ENCODE results near the gene PRDM16.
A peak's percentile ranks its signal among the peaks of the same experiment; 100 is the strongest.

The PRDM16 gene

DNA sequence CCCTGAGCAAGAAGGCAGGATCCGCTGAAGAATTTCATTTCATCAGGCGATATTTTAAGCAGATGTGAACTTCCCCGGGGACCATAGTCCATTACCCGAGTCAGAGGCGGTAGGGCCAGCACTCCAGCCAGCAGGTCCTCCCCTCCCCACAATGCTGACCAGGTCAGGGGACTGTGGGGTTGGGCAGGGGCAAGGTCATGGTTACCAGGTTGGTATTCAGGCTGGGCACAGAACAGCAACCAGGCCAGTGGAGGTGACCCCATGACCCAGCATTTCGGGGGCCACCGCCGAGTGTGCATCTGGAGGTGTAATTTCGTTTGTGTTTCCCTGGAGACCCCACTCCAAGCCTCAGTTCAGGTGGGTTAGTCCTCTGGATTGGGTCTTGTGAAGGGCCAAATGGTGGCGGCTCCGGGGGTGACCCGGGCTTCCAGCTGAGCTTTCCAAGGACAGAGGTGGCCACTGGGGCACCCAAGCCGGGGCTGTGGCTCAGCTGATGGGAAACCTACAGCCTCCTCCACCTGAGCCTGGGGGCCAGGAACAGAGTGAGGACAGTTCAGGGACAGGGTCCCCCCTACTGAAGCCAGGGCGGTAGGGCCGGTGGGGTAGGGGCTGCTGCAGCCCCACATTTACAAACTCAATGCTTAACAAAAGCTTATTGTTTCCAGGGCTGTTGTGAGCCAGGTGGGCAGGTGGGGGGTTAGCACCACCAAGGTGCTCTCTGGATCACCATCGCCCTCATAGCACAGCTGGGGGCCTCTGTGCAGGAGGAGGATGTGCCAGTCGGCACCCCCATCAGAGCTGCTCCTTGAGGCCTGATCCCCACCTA is 2.8 kb downstream of the PRDM16 start:
- Histone ChIP-seq H3K4me3 (ENCODE audit: low read depth, low read length) (no peak overlapping the region), H3K36me3 (ENCODE audit: control insufficient read depth, insufficient read depth, low read length) (no peaks in the 10 kb centered on the region), H3K9ac (ENCODE audit: low read depth, low read length) (no peak overlapping the region), H3K27ac (ENCODE audit: low read depth, low read length) (no peak overlapping the region), H3K9me3 (ENCODE audit: control insufficient read depth, insufficient read depth, low read length) (no peaks in the 10 kb centered on the region), H3K4me1 (ENCODE audit: control insufficient read depth, insufficient read depth, low read length) (peaks cover 30% of the 10 kb centered on the region), H3K27me3 (ENCODE audit: control insufficient read depth, insufficient read depth, low read length) (peaks cover 93% of the 10 kb centered on the region)

- H3K4me1 ChIP-seq (ENCODE audit: control insufficient read depth, insufficient read depth, low read length) = peaks cover 30% of the 10 kb centered on the region
- no peaks in the 10 kb centered on the region for H3K9me3 ChIP-seq (ENCODE audit: control insufficient read depth, insufficient read depth, low read length)
- H3K9ac ChIP-seq (ENCODE audit: low read depth, low read length) = no peak overlapping the region
- H3K27ac ChIP-seq (ENCODE audit: low read depth, low read length) = no peak overlapping the region
- peaks cover 84% of the 10 kb centered on the region for H3K27me3 ChIP-seq (ENCODE audit: control insufficient read depth, insufficient read depth, low read length)
- H3K36me3 ChIP-seq (ENCODE audit: control insufficient read depth, insufficient read depth, low read length) = no peaks in the 10 kb centered on the region
- no peak overlapping the region for H3K4me3 ChIP-seq (ENCODE audit: low read depth, low read length)
These were observed 3.6 kb downstream of the PRDM16 start for GRCh38 chr1:3072391-3073185.

DNA sequence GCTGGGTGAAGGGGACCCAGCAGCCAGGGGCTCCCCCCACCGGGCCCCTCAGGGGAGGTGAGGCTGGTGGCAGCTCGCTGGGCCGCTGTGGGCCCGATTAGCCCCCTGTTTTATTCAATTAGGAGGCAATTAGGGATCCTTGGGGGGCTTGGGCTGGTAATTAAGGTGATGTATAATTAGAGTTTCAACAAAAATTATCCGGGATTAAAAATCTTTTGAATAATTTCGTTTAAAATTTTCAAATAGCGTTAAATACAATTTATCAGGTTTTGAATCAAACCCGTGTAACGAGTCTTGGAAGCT is 4.1 kb downstream of the PRDM16 start:
- Histone ChIP-seq H3K27ac (ENCODE audit: low read depth, low read length) (no peak overlapping the region), H3K4me1 (ENCODE audit: control insufficient read depth, insufficient read depth, low read length) (peaks cover 30% of the 10 kb centered on the region), H3K27me3 (ENCODE audit: control insufficient read depth, insufficient read depth, low read length) (peaks cover 79% of the 10 kb centered on the region), H3K36me3 (ENCODE audit: control insufficient read depth, insufficient read depth, low read length) (no peaks in the 10 kb centered on the region), H3K4me3 (ENCODE audit: low read depth, low read length) (peak overlapping the region; percentile 46; the same call in 1 of the 2 replicates), H3K9me3 (ENCODE audit: control insufficient read depth, insufficient read depth, low read length) (no peaks in the 10 kb centered on the region), H3K9ac (ENCODE audit: low read depth, low read length) (no peak overlapping the region)

DNA sequence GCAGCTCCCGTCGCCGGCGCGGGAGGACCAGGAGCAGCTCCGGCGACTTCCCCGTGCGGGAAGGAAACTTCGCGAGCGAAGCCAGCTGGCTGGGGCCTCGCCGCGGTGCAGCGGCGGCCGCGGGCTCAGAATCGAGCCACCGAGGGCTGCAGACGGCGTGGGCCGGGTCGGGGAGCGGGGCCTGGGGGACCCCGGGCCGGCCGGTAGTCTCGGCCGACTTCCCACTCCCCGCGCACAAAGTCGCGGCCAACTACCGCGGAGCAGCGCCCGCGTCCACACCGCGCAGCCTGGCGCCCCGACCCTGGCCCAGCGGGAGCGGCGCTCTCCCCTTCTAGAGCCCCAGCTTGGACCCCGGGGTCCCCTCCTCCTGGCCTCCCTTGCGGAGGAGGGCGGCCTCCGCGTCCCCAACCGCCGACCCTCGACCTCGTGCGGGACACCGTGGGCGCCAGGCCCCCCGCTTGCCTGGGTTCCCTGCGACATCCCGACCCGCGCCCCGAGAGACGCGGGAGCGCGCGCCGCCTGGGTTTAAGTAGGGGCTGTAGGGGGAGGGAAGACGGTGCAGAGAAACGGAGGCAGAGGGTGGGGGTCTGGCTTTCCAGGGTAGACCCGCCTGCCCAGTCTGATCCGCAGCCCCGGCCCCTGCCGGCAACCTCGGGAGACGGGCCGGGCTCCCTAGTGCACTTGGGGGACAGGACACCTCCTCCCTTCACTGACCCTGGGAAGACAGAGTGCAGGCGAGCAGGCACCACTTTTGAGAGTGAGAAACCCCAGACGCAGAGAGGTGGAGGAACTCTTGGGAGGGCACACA is 4.7 kb downstream of the PRDM16 start:
- Histone ChIP-seq H3K4me1 (ENCODE audit: control insufficient read depth, insufficient read depth, low read length) (peaks cover 30% of the 10 kb centered on the region), H3K27ac (ENCODE audit: low read depth, low read length) (no peak overlapping the region), H3K4me3 (ENCODE audit: low read depth, low read length) (peak overlapping the region; percentile 46; the same call in 1 of the 2 replicates), H3K9ac (ENCODE audit: low read depth, low read length) (no peak overlapping the region), H3K9me3 (ENCODE audit: control insufficient read depth, insufficient read depth, low read length) (no peaks in the 10 kb centered on the region), H3K27me3 (ENCODE audit: control insufficient read depth, insufficient read depth, low read length) (peaks cover 73% of the 10 kb centered on the region), H3K36me3 (ENCODE audit: control insufficient read depth, insufficient read depth, low read length) (no peaks in the 10 kb centered on the region)

DNA sequence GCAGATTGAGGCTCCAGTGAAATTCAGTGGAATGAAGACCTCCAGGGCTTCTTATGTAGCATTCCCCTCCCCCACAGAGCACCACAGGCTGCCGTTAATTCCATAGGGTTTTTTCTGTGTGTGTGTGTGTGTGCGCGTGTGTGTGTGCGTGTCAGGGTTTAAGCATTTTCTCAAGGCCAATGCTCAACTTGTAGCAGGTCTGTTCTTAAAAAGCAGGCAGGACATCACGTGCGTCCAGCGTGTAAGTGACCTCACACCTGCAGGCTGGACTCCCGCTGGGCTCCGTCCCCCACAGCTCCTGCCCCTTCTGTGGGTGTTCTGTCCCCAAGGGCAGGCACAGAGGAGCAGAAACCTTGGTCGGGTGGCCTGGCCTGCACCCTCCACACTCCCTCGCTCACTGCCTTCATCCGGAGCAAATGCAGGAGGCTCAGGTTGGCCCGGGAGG is 5.3 kb downstream of the PRDM16 start:
- Histone ChIP-seq H3K4me1 (ENCODE audit: control insufficient read depth, insufficient read depth, low read length) (peaks cover 30% of the 10 kb centered on the region), H3K4me3 (ENCODE audit: low read depth, low read length) (peak overlapping the region; percentile 46; the same call in 1 of the 2 replicates), H3K27me3 (ENCODE audit: control insufficient read depth, insufficient read depth, low read length) (peaks cover 69% of the 10 kb centered on the region), H3K27ac (ENCODE audit: low read depth, low read length) (no peak overlapping the region), H3K36me3 (ENCODE audit: control insufficient read depth, insufficient read depth, low read length) (no peaks in the 10 kb centered on the region), H3K9me3 (ENCODE audit: control insufficient read depth, insufficient read depth, low read length) (no peaks in the 10 kb centered on the region), H3K9ac (ENCODE audit: low read depth, low read length) (no peak overlapping the region)

- Histone ChIP-seq H3K27ac (ENCODE audit: low read depth, low read length) (no peak overlapping the region), H3K36me3 (ENCODE audit: control insufficient read depth, insufficient read depth, low read length) (no peaks in the 10 kb centered on the region), H3K4me1 (ENCODE audit: control insufficient read depth, insufficient read depth, low read length) (peaks cover 30% of the 10 kb centered on the region), H3K9me3 (ENCODE audit: control insufficient read depth, insufficient read depth, low read length) (no peaks in the 10 kb centered on the region), H3K27me3 (ENCODE audit: control insufficient read depth, insufficient read depth, low read length) (peaks cover 66% of the 10 kb centered on the region), H3K4me3 (ENCODE audit: low read depth, low read length) (no peak overlapping the region), H3K9ac (ENCODE audit: low read depth, low read length) (no peak overlapping the region)
These were observed 5.8 kb downstream of the PRDM16 start for GRCh38 chr1:3074800-3075199.

GRCh38 chr1:3075666-3076362 is 6.8 kb downstream of the PRDM16 start:
- Histone ChIP-seq H3K4me3 (ENCODE audit: low read depth, low read length) (no peak overlapping the region), H3K27ac (ENCODE audit: low read depth, low read length) (no peak overlapping the region), H3K4me1 (ENCODE audit: control insufficient read depth, insufficient read depth, low read length) (peaks cover 28% of the 10 kb centered on the region), H3K27me3 (ENCODE audit: control insufficient read depth, insufficient read depth, low read length) (peaks cover 57% of the 10 kb centered on the region), H3K9me3 (ENCODE audit: control insufficient read depth, insufficient read depth, low read length) (no peaks in the 10 kb centered on the region), H3K36me3 (ENCODE audit: control insufficient read depth, insufficient read depth, low read length) (no peaks in the 10 kb centered on the region), H3K9ac (ENCODE audit: low read depth, low read length) (no peak overlapping the region)

DNA sequence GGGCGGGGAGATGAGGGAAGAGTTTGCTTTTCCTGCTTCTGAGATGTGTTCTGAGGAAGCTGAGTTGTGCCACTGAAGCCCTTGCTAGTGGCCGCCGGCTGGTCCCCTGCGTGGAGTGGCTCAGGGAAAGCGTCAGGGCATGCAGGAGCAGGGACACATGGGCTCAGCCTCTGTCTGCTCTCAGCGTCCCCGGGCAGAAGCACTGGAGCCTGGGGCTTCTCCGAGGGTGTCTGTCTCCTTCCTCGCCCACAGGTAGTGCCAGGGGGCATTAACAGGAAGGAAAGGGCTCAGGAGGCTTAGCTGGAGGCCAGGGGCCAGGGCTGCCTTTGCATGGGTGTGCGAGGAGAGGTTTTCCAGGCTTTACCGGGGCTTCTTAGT is 7.3 kb downstream of the PRDM16 start:
- no peaks in the 10 kb centered on the region for H3K9me3 ChIP-seq (ENCODE audit: control insufficient read depth, insufficient read depth, low read length)
- H3K36me3 ChIP-seq (ENCODE audit: control insufficient read depth, insufficient read depth, low read length) = no peaks in the 10 kb centered on the region
- H3K9ac ChIP-seq (ENCODE audit: low read depth, low read length) = no peak overlapping the region
- no peak overlapping the region for H3K27ac ChIP-seq (ENCODE audit: low read depth, low read length)
- peaks cover 23% of the 10 kb centered on the region for H3K4me1 ChIP-seq (ENCODE audit: control insufficient read depth, insufficient read depth, low read length)
- H3K27me3 ChIP-seq (ENCODE audit: control insufficient read depth, insufficient read depth, low read length) = peaks cover 51% of the 10 kb centered on the region
- no peak overlapping the region for H3K4me3 ChIP-seq (ENCODE audit: low read depth, low read length)

DNA sequence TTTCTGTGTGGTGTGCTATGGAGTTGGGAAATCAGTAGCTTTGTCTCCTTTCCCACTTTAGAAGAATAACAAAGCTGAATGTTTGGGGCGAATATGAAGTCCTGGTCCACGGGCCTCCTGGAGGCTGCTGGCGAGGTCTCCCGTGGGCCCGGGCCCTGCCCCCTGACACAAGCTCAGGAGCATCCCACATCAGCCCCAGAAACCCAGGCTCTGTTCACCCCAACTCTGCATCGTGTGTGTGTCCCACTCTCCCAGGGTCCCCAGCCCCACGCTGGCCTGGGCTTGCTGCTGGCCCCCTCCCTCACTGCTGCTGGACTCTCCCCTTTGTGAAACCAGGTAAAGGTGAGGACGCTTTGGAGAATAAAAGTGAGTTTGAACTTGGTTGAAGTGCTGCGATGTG is 8.1 kb downstream of the PRDM16 start:
- H3K27me3 ChIP-seq (ENCODE audit: control insufficient read depth, insufficient read depth, low read length) = peaks cover 44% of the 10 kb centered on the region
- no peak overlapping the region for H3K4me3 ChIP-seq (ENCODE audit: low read depth, low read length)
- no peaks in the 10 kb centered on the region for H3K36me3 ChIP-seq (ENCODE audit: control insufficient read depth, insufficient read depth, low read length)
- H3K4me1 ChIP-seq (ENCODE audit: control insufficient read depth, insufficient read depth, low read length) = peaks cover 16% of the 10 kb centered on the region
- no peak overlapping the region for H3K9ac ChIP-seq (ENCODE audit: low read depth, low read length)
- no peak overlapping the region for H3K27ac ChIP-seq (ENCODE audit: low read depth, low read length)
- H3K9me3 ChIP-seq (ENCODE audit: control insufficient read depth, insufficient read depth, low read length) = no peaks in the 10 kb centered on the region

- peaks cover 39% of the 10 kb centered on the region for H3K27me3 ChIP-seq (ENCODE audit: control insufficient read depth, insufficient read depth, low read length)
- peaks cover 11% of the 10 kb centered on the region for H3K4me1 ChIP-seq (ENCODE audit: control insufficient read depth, insufficient read depth, low read length)
- H3K36me3 ChIP-seq (ENCODE audit: control insufficient read depth, insufficient read depth, low read length) = no peaks in the 10 kb centered on the region
- no peak overlapping the region for H3K4me3 ChIP-seq (ENCODE audit: low read depth, low read length)
- H3K9me3 ChIP-seq (ENCODE audit: control insufficient read depth, insufficient read depth, low read length) = no peaks in the 10 kb centered on the region
- H3K27ac ChIP-seq (ENCODE audit: low read depth, low read length) = no peak overlapping the region
- no peak overlapping the region for H3K9ac ChIP-seq (ENCODE audit: low read depth, low read length)
These were observed 8.6 kb downstream of the PRDM16 start for GRCh38 chr1:3077561-3077960.
